Gastroesophageal sphincter (tissue), 3 donors: Measurements from ENCODE around the gene CHCHD6.

Source experiments
- POLR2A ChIP-seq, 2 donors: fragments of 450-650 bp; IDR thresholded peaks; one replicate each; pipeline ENCODE4 v1.6.1; 2017; ENCODE audit warnings: antibody characterized with exemption in 2 of 2, mild to moderate bottlenecking in 2 of 2, moderate library complexity in 1 of 2
- TF ChIP-seq, protein P1 (sequence below), 4 experiments: fragments of 200-600 bp in 2 of 4; fragments of 450-650 bp in 2 of 4; sonication (generic) in 1 of 4; IDR thresholded peaks; one replicate each; pipeline ENCODE4 v1.5.1; 2017 to 2019; ENCODE audit warnings: antibody characterized with exemption in 4 of 4, mild to moderate bottlenecking in 2 of 4, moderate library complexity in 2 of 4

- TF ChIP-seq, protein P1, sequence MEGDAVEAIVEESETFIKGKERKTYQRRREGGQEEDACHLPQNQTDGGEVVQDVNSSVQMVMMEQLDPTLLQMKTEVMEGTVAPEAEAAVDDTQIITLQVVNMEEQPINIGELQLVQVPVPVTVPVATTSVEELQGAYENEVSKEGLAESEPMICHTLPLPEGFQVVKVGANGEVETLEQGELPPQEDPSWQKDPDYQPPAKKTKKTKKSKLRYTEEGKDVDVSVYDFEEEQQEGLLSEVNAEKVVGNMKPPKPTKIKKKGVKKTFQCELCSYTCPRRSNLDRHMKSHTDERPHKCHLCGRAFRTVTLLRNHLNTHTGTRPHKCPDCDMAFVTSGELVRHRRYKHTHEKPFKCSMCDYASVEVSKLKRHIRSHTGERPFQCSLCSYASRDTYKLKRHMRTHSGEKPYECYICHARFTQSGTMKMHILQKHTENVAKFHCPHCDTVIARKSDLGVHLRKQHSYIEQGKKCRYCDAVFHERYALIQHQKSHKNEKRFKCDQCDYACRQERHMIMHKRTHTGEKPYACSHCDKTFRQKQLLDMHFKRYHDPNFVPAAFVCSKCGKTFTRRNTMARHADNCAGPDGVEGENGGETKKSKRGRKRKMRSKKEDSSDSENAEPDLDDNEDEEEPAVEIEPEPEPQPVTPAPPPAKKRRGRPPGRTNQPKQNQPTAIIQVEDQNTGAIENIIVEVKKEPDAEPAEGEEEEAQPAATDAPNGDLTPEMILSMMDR (IDR thresholded peaks at IDR 0.05) = no peak
- TF ChIP-seq POLR2A (IDR thresholded peaks at IDR 0.05) = no peak
Measured at GRCh38 chr3:126692858-126693257, 11.2 kb upstream of the CHCHD6 start.
